Hepatocyte (in vitro differentiated cells): ENCODE measurements around the gene TFDP1. TPM values are rescaled to one million over a fixed set of nuclear protein-coding genes. Genes with fewer than 3 reads are reported as not detected.

ENCODE experiments used
- DNase-seq: peaks from one replicate; pipeline ENCODE4 v3.0.0-alpha.2; 2016; ENCODE audit warnings: low spot score
- H2AFZ ChIP-seq: fragments of 200-600 bp; sonication (generic); 2 replicates; pipeline ENCODE4 v1.6.0; 2016; ENCODE audit warnings: antibody characterized with exemption, mild to moderate bottlenecking
- H3K27ac ChIP-seq: fragments of 200-600 bp; sonication (generic); 2 replicates; pipeline ENCODE4 v1.5.1; 2016; ENCODE audit warnings: mild to moderate bottlenecking
- H3K27me3 ChIP-seq: fragments of 200-600 bp; sonication (generic); 2 replicates; pipeline ENCODE4 v1.6.1; 2016
- H3K36me3 ChIP-seq: fragments of 200-600 bp; sonication (generic); replicated peaks from 2 replicates; pipeline ENCODE4 v1.5.1; 2016; ENCODE audit warnings: low read depth; ENCODE audit not compliant: insufficient read depth
- H3K4me1 ChIP-seq: fragments of 200-600 bp; sonication (generic); 2 replicates; pipeline ENCODE4 v1.5.1; 2016; ENCODE audit warnings: mild to moderate bottlenecking, moderate library complexity; ENCODE audit not compliant: insufficient read depth
- H3K4me2 ChIP-seq: fragments of 200-600 bp; sonication (generic); 2 replicates; pipeline ENCODE4 v1.6.0; 2016
- H3K4me3 ChIP-seq: fragments of 200-600 bp; sonication (generic); 2 replicates; pipeline ENCODE4 v1.5.1; 2016; ENCODE audit warnings: mild to moderate bottlenecking
- H3K79me2 ChIP-seq: fragments of 200-600 bp; sonication (generic); 2 replicates; pipeline ENCODE4 v1.6.0; 2017; ENCODE audit warnings: mild to moderate bottlenecking
- H3K9me2 ChIP-seq: fragments of 200-600 bp; sonication (generic); replicated peaks from 2 replicates; pipeline ENCODE4 v1.6.0; 2017; ENCODE audit warnings: mild to moderate bottlenecking; ENCODE audit not compliant: insufficient read depth
- H3K9me3 ChIP-seq: fragments of 200-600 bp; sonication (generic); 2 replicates; pipeline ENCODE4 v1.5.1; 2016; ENCODE audit warnings: low read depth, mild to moderate bottlenecking
- H4K20me1 ChIP-seq: fragments of 200-600 bp; sonication (generic); 2 replicates; pipeline ENCODE4 v1.6.0; 2016; ENCODE audit warnings: mild to moderate bottlenecking; ENCODE audit not compliant: insufficient read depth, poor library complexity, severe bottlenecking
- CTCF ChIP-seq: fragments of 200-600 bp; sonication (generic); IDR thresholded peaks from 2 replicates; pipeline ENCODE4 v1.5.1; 2016; ENCODE audit warnings: antibody characterized with exemption, mild to moderate bottlenecking; ENCODE audit not compliant: poor library complexity
- EZH2 ChIP-seq: fragments of 200-600 bp; sonication (generic); IDR thresholded peaks from 2 replicates; pipeline ENCODE4 v1.6.1; 2016; ENCODE audit warnings: antibody characterized with exemption, mild to moderate bottlenecking, borderline replicate concordance
- EZH2phosphoT487 ChIP-seq: fragments of 200-600 bp; sonication (generic); IDR thresholded peaks from one replicate; pipeline ENCODE4 v1.6.1; 2018; ENCODE audit warnings: antibody characterized with exemption, mild to moderate bottlenecking, low read depth, moderate library complexity; ENCODE audit not compliant: unreplicated experiment, severe bottlenecking
- WGBS: methylation state at CpG from one replicate; pipeline ENCODE4 v1.1.6; 2016; ENCODE audit warnings: low lambda C conversion rate; ENCODE audit errors: missing lambda C conversion rate; 5-methylcytosine and 5-hydroxymethylcytosine counted together
- polyA plus RNA-seq: library from polyadenylated mRNA; unstranded; fragments of >200 nt; fragmentation: Nextera tagmentation; extraction: Ambion mirVana; gene quantifications from 2 replicates; pipeline ENCODE4 v1.2.1, GENCODE V29; 2016
- total RNA-seq: library from RNA; depleted of rRNA; stranded (reverse); fragments of >200 nt; gene quantifications from 2 replicates; pipeline ENCODE4 v1.2.3, GENCODE V29; 2014

TFDP1 gene
- total and polyA plus RNA-seq, 2 experiments from 2014 or later = 54.0 to 62.9 TPM

DNA sequence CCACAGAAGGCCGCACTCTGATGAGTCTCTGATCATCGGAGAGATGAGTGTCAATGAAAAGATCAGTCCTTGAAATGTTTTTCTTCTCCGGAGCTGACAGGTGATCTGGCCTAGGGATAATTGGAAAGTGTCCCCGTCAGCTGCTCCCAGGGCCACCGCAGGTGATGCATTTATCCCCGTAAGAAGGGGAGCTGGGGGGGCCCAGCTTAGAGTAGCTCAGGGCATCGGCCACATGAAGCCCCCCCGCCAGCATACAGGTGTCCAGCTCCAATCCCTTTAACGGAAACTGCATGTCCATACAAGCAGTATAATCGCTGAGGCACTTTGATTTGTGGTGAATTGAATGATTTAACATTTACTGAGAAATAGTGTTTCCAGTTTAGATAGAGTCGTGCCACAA, 45.7 kb downstream of the TFDP1 start:
- no peaks in the 10 kb centered on the region for H3K4me1 ChIP-seq
- no peak for DNase-seq
- H2AFZ ChIP-seq = no peak overlapping the region
- 92% methylated on average over 11 of the region's 11 CpGs for WGBS
- no peak overlapping the region for H3K4me3 ChIP-seq
- no peaks in the 10 kb centered on the region for H3K27me3 ChIP-seq
- H3K36me3 ChIP-seq = no peaks in the 10 kb centered on the region
- no peaks in the 10 kb centered on the region for H4K20me1 ChIP-seq
- H3K4me2 ChIP-seq = no peak overlapping the region
- no peaks in the 10 kb centered on the region for H3K9me2 ChIP-seq
- no peak overlapping the region for H3K27ac ChIP-seq
- no peaks in the 10 kb centered on the region for H3K9me3 ChIP-seq
- TF ChIP-seq CTCF = no peak
- TF ChIP-seq EZH2 = no peak
- no peak for TF ChIP-seq EZH2phosphoT487
- peaks cover 12% of the 10 kb centered on the region for H3K79me2 ChIP-seq

- Histone ChIP-seq H3K4me2 (no peak overlapping the region), H2AFZ (no peak overlapping the region), H3K4me1 (no peaks in the 10 kb centered on the region), H4K20me1 (no peaks in the 10 kb centered on the region), H3K36me3 (no peaks in the 10 kb centered on the region), H3K27ac (no peak overlapping the region), H3K9me2 (no peaks in the 10 kb centered on the region), H3K27me3 (no peaks in the 10 kb centered on the region), H3K79me2 (peaks cover 12% of the 10 kb centered on the region), H3K9me3 (no peaks in the 10 kb centered on the region), H3K4me3 (no peak overlapping the region)
- TF ChIP-seq CTCF = no peak
- no peak for TF ChIP-seq EZH2
- no peak for TF ChIP-seq EZH2phosphoT487
- DNase-seq = no peak
- WGBS = 92% methylated on average over 4 of the region's 6 CpGs
These were observed 46.3 kb downstream of the TFDP1 start for GRCh38 chr13:113630804-113631203.

- peaks cover 10% of the 10 kb centered on the region for H3K79me2 ChIP-seq
- TF ChIP-seq EZH2phosphoT487 (no peak), EZH2 (no peak), CTCF (no peak)
These were observed 47.0 kb downstream of the TFDP1 start for GRCh38 chr13:113631341-113632095.

More at GRCh38 chr13:113631341-113632095, 47.0 kb downstream of the TFDP1 start:
- 96% methylated on average over 41 of the region's 42 CpGs for WGBS
- H3K36me3 ChIP-seq = no peaks in the 10 kb centered on the region
- H3K4me1 ChIP-seq = no peaks in the 10 kb centered on the region
- H2AFZ ChIP-seq = no peak overlapping the region
- no peaks in the 10 kb centered on the region for H4K20me1 ChIP-seq
- no peak overlapping the region for H3K4me2 ChIP-seq
- no peaks in the 10 kb centered on the region for H3K9me2 ChIP-seq
- H3K4me3 ChIP-seq = no peak overlapping the region
- H3K27me3 ChIP-seq = no peaks in the 10 kb centered on the region
- no peak overlapping the region for H3K27ac ChIP-seq
- no peak for DNase-seq
- no peaks in the 10 kb centered on the region for H3K9me3 ChIP-seq
